Lower leg skin (tissue), 3 donors: ENCODE measurements around the gene BCAR1.
"Not testable (repeated sequence)": the region's sequence is repeated elsewhere in the genome, so short reads cannot be mapped to it uniquely, and the experiment has no call there.

ENCODE experiments used
- CTCF ChIP-seq, 3 donors: fragments of 450-650 bp; IDR thresholded peaks; one replicate each; pipeline ENCODE4 v1.5.1; 2016; ENCODE audit warnings: antibody characterized with exemption in 3 of 3, mild to moderate bottlenecking in 3 of 3, moderate library complexity in 2 of 3
- POLR2A ChIP-seq, 2 donors: fragments of 450-650 bp; IDR thresholded peaks; one replicate each; pipeline ENCODE4 v1.6.1; 2016 to 2017; ENCODE audit warnings: antibody characterized with exemption in 2 of 2, mild to moderate bottlenecking in 1 of 2, moderate library complexity in 1 of 2

- TF ChIP-seq POLR2A, CTCF (IDR thresholded peaks at IDR 0.05): not testable (repeated sequence)
These were observed 21.2 kb upstream of the BCAR1 start for GRCh38 chr16:75272629-75273028.
